DND-41 (cell line): ENCODE measurements around the gene TGFA.

Experiments
- CTCF ChIP-seq: IDR thresholded peaks from 2 replicates; pipeline ENCODE4 v1.5.1; 2012; ENCODE audit warnings: borderline replicate concordance, low read length, moderate library complexity, mild to moderate bottlenecking; ENCODE audit not compliant: poor library complexity, severe bottlenecking; ENCODE audit errors: extremely low read depth
- EZH2 ChIP-seq: IDR thresholded peaks from 3 replicates; pipeline ENCODE4 v1.6.1; 2012; ENCODE audit warnings: borderline replicate concordance, low read depth, mild to moderate bottlenecking, moderate library complexity, low read length, inconsistent platforms; ENCODE audit not compliant: severe bottlenecking

DNA sequence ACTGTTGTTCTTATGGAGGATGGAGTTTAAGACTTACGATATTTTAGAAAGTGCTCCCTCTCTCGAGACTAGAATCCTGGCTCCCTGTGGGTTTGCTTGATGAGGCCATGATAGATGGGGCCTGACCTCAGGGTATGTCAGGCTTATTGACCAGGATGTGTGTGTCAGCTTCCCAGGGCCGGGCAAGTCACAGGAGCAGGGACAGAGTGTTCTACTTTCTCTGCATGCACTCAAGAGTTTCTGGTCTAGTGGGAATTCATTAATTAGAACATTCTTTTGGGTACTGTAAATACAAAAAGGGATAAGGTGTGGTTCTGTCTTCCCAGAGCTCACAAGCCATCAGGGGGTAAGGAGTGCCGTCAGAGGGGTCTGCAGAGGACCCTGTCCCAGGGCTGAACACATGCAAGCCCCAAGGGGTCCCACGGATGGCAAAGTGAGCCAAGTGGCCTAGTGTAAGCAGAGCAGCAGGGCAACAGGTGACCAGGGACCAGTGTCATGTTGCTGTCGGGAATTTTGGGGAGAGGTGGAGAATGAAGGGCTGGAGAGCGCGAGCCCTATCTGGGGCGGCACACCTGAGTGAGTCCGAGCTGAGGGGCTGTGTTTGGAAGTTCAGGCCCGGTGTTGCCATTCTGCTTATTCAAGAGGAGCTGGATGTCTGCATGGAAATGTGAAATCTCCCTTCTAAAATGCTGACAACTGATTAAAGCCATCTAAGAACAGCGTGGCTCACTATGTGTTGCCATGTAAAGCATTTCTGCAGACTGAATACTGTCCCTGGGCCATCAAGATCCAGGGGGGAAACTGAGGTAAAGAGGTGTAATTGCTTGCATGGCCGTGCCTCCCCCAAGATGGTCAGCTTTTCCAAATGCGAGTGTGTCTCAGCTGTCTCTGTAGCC lies 91.4 kb downstream of the TGFA start:
- TF ChIP-seq CTCF (no peak), EZH2 (no peak)
